MM.1S (cell line): ENCODE measurements around the gene CCDC192.

Experiments used
- CTCF ChIP-seq: fragments of 300-600 bp; sonication (generic); IDR thresholded peaks from 2 replicates; pipeline ENCODE4 v1.5.1; 2016; ENCODE audit warnings: antibody characterized with exemption, low read length, mixed read lengths
- EZH2 ChIP-seq: fragments of 300-600 bp; sonication (generic); optimal IDR thresholded peaks from 2 replicates; pipeline ENCODE3; 2017; ENCODE audit warnings: low read depth, mild to moderate bottlenecking, antibody characterized with exemption, low read length, mixed read lengths
- EZH2phosphoT487 ChIP-seq: fragments of 300-600 bp; sonication (generic); IDR thresholded peaks from 2 replicates; pipeline ENCODE4 v1.6.1; 2018; ENCODE audit warnings: antibody characterized with exemption, low read length

GRCh38 chr5:127761869-127762268 lies 58.7 kb downstream of the CCDC192 start:
- TF ChIP-seq CTCF (no peak), EZH2 (no peak), EZH2phosphoT487 (no peak)
